Loucy (cell line): Measurements from ENCODE around the gene SLX9.

Experiments used
- H2AFZ ChIP-seq: fragments of 200-600 bp; sonication (generic); 2 replicates; pipeline ENCODE4 v1.6.0; 2016; ENCODE audit warnings: antibody characterized with exemption, mild to moderate bottlenecking, low read length, moderate library complexity
- H3F3A ChIP-seq: fragments of 200-600 bp; 2 replicates; pipeline ENCODE4 v1.6.0; 2016; ENCODE audit warnings: antibody characterized with exemption, low read depth, mild to moderate bottlenecking
- H3K27me3 ChIP-seq: fragments of 200-600 bp; sonication (generic); 2 replicates; pipeline ENCODE4 v1.6.1; 2014; ENCODE audit warnings: low read length, mild to moderate bottlenecking; ENCODE audit not compliant: insufficient read depth, poor library complexity, severe bottlenecking
- H3K36me3 ChIP-seq: fragments of 200-600 bp; sonication (generic); 2 replicates; pipeline ENCODE4 v1.6.1; 2016; ENCODE audit warnings: low read length; ENCODE audit not compliant: insufficient read depth
- H3K4me1 ChIP-seq: fragments of 200-600 bp; sonication (generic); 2 replicates; pipeline ENCODE4 v1.5.1; 2014; ENCODE audit warnings: low read length, mild to moderate bottlenecking; ENCODE audit not compliant: insufficient read depth, poor library complexity, severe bottlenecking
- H3K4me2 ChIP-seq: fragments of 200-600 bp; sonication (generic); 2 replicates; pipeline ENCODE4 v1.6.0; 2014; ENCODE audit warnings: antibody characterized with exemption, low read length, low read depth, mild to moderate bottlenecking; ENCODE audit not compliant: poor library complexity, severe bottlenecking
- H3K4me3 ChIP-seq: fragments of 200-600 bp; sonication (generic); 2 replicates; pipeline ENCODE4 v1.5.1; 2014; ENCODE audit warnings: low read length, mild to moderate bottlenecking, mixed read lengths; ENCODE audit not compliant: poor library complexity, severe bottlenecking
- H3K79me2 ChIP-seq: fragments of 200-600 bp; sonication (generic); 2 replicates; pipeline ENCODE4 v1.6.1; 2014; ENCODE audit warnings: low read length; ENCODE audit not compliant: insufficient read depth
- H3K9ac ChIP-seq: fragments of 200-600 bp; sonication (generic); 2 replicates; pipeline ENCODE4 v1.6.0; 2014; ENCODE audit warnings: mild to moderate bottlenecking, low read depth, low read length, moderate library complexity; ENCODE audit not compliant: poor library complexity, severe bottlenecking
- H3K9me2 ChIP-seq: fragments of 200-600 bp; sonication (generic); replicated peaks from 2 replicates; pipeline ENCODE4 v1.6.1; 2016; ENCODE audit warnings: low read depth, low read length, mixed read lengths
- H3K9me3 ChIP-seq: fragments of 200-600 bp; sonication (generic); 2 replicates; pipeline ENCODE4 v1.6.1; 2014; ENCODE audit warnings: mild to moderate bottlenecking, antibody characterized with exemption, low read length, low read depth; ENCODE audit not compliant: insufficient read depth
- H4K20me1 ChIP-seq: fragments of 200-600 bp; sonication (generic); 2 replicates; pipeline ENCODE4 v1.6.0; 2014; ENCODE audit warnings: antibody characterized with exemption, low read length, mild to moderate bottlenecking; ENCODE audit not compliant: insufficient read depth, poor library complexity, severe bottlenecking
- EZH2phosphoT487 ChIP-seq: fragments of 200-600 bp; IDR thresholded peaks from 2 replicates; pipeline ENCODE4 v1.6.1; 2018; ENCODE audit warnings: antibody characterized with exemption, mild to moderate bottlenecking, moderate library complexity, borderline replicate concordance
- TF ChIP-seq, protein P1 (sequence below): fragments of 200-600 bp; sonication (generic); conservative IDR thresholded peaks from 2 replicates; pipeline ENCODE4 v1.5.1; 2014; ENCODE audit warnings: mild to moderate bottlenecking, antibody characterized with exemption, low read length

Gene SLX9

DNA sequence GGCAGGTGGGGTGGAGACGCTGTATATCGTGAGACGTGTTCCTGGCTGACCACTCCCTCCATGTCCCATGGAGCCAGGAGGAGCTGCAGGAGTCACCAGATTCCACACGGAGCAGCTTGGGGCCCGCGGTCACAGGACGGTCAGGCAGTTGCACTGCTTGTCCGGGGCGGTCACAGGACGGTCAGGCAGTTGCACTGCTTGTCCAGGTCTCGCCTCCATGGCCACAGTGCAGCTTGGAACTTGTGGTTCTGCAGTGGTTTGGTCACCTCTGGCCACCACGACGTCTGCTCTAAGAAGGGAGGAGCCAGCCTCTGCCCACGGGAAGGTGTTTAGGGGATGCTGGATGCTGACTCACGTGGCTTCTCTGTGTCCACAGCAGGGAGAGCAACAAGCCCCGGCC is 33.0 kb downstream of the SLX9 start:
- H3K9me2 ChIP-seq = no peaks in the 10 kb centered on the region
- no peak overlapping the region for H3K9ac ChIP-seq
- peaks cover 9% of the 10 kb centered on the region; the same call in 1 of the 2 replicates for H3K36me3 ChIP-seq
- H4K20me1 ChIP-seq = no peaks in the 10 kb centered on the region
- H3K4me3 ChIP-seq = no peak overlapping the region
- H2AFZ ChIP-seq = no peak overlapping the region
- TF ChIP-seq, protein P1, sequence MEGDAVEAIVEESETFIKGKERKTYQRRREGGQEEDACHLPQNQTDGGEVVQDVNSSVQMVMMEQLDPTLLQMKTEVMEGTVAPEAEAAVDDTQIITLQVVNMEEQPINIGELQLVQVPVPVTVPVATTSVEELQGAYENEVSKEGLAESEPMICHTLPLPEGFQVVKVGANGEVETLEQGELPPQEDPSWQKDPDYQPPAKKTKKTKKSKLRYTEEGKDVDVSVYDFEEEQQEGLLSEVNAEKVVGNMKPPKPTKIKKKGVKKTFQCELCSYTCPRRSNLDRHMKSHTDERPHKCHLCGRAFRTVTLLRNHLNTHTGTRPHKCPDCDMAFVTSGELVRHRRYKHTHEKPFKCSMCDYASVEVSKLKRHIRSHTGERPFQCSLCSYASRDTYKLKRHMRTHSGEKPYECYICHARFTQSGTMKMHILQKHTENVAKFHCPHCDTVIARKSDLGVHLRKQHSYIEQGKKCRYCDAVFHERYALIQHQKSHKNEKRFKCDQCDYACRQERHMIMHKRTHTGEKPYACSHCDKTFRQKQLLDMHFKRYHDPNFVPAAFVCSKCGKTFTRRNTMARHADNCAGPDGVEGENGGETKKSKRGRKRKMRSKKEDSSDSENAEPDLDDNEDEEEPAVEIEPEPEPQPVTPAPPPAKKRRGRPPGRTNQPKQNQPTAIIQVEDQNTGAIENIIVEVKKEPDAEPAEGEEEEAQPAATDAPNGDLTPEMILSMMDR = no peak
- TF ChIP-seq EZH2phosphoT487 = no peak
- no peaks in the 10 kb centered on the region for H3K27me3 ChIP-seq
- H3K4me1 ChIP-seq = peaks cover 45% of the 10 kb centered on the region
- H3K79me2 ChIP-seq = peaks cover 15% of the 10 kb centered on the region; the same call in 1 of the 2 replicates
- H3K4me2 ChIP-seq = no peak overlapping the region
- H3F3A ChIP-seq = peaks cover 8% of the 10 kb centered on the region
- H3K9me3 ChIP-seq = no peaks in the 10 kb centered on the region

DNA sequence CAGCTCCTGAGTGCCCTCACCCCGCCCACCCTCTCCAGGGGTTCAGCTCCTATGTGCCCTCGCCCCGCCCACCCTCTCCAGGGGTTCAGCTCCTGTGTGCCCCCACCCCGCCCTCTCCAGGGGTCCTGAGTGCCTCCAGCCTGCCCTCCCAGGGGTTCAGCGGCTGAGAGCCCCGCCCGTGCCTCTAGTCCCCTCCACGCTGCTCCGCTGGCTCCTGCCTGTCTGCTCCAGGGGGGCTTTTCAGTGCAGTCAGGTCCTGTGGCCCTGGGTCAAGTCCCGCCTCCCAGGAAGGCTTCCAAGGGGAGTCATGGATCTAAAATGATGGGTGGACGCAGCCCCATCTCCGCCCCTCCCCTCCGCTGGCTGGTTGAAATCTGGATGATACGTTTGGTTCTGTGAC is 33.8 kb downstream of the SLX9 start:
- no peak for TF ChIP-seq EZH2phosphoT487
- TF ChIP-seq, protein P1 = no peak
- peaks cover 38% of the 10 kb centered on the region for H3K4me1 ChIP-seq
- no peak overlapping the region for H2AFZ ChIP-seq
- H3K27me3 ChIP-seq = no peaks in the 10 kb centered on the region
- no peak overlapping the region for H3K4me3 ChIP-seq
- H3K79me2 ChIP-seq = peaks cover 8% of the 10 kb centered on the region; the same call in 1 of the 2 replicates
- H3K9me2 ChIP-seq = no peaks in the 10 kb centered on the region
- H3F3A ChIP-seq = peaks cover 8% of the 10 kb centered on the region
- H3K9ac ChIP-seq = no peak overlapping the region
- H3K36me3 ChIP-seq = peaks cover 9% of the 10 kb centered on the region; the same call in 1 of the 2 replicates
- no peak overlapping the region for H3K4me2 ChIP-seq
- H3K9me3 ChIP-seq = no peaks in the 10 kb centered on the region
- no peaks in the 10 kb centered on the region for H4K20me1 ChIP-seq

DNA sequence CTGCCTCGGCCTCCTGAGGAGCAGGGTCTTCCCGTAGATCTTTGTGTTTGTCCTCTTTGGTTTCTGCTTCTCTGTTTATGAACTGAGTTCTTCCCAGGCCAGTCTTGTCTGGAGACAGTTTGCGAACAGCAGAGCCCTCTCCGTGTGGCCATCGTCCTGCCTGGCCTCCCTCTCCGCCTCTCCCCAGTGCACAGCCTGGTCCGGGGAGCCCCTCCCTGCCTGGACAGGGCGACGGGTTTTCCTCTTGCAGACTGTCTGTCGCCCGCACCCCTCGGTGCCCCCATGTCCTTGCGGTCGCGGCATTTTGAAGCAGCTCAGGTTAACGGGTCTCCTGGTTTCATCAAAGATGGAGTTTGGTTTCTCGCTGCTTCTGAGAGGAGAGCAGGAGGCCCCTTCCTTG is 34.8 kb downstream of the SLX9 start:
- Histone ChIP-seq H4K20me1 (no peaks in the 10 kb centered on the region), H3K4me1 (peaks cover 29% of the 10 kb centered on the region), H3K79me2 (peaks cover 8% of the 10 kb centered on the region; the same call in 1 of the 2 replicates), H2AFZ (no peak overlapping the region), H3K36me3 (peaks cover 9% of the 10 kb centered on the region; the same call in 1 of the 2 replicates), H3K4me3 (no peak overlapping the region), H3K9ac (no peak overlapping the region), H3K9me3 (no peaks in the 10 kb centered on the region), H3K27me3 (no peaks in the 10 kb centered on the region), H3K4me2 (no peak overlapping the region), H3F3A (no peaks in the 10 kb centered on the region), H3K9me2 (no peaks in the 10 kb centered on the region)
- no peak for TF ChIP-seq EZH2phosphoT487
- TF ChIP-seq, protein P1 = no peak
